RWPE2 (cell line): ENCODE measurements around the gene KASH5.
A peak's percentile ranks its signal among the peaks of the same experiment; 100 is the strongest.

Experiments
- ATAC-seq: fragments of 200-7000 bp; cut with Tn5 transposase; 3 replicates; pipeline ENCODE4 v1.9.1; 2021; ENCODE audit warnings: low read depth
- DNase-seq: peaks from one replicate; pipeline ENCODE4 v3.0.0-alpha.2; 2020; ENCODE audit warnings: low spot score
- H3K27ac ChIP-seq: fragments of 450-650 bp; 2 replicates; pipeline ENCODE4 v1.5.1; 2017; ENCODE audit warnings: mild to moderate bottlenecking; ENCODE audit not compliant: poor library complexity, severe bottlenecking
- H3K27me3 ChIP-seq: fragments of 250-450 bp; sonication (Bioruptor Pico); 2 replicates; pipeline ENCODE4 v1.5.1; 2021; ENCODE audit warnings: mild to moderate bottlenecking, moderate library complexity; ENCODE audit not compliant: insufficient read depth, poor library complexity, severe bottlenecking
- H3K36me3 ChIP-seq: fragments of 250-450 bp; sonication (Bioruptor Pico); 2 replicates; pipeline ENCODE4 v1.5.1; 2020; ENCODE audit warnings: low read depth, mild to moderate bottlenecking, moderate library complexity
- H3K4me1 ChIP-seq: fragments of 250-450 bp; sonication (Bioruptor Pico); 2 replicates; pipeline ENCODE4 v1.5.1; 2021; ENCODE audit warnings: mild to moderate bottlenecking, moderate library complexity; ENCODE audit not compliant: insufficient read depth, poor library complexity, severe bottlenecking
- H3K4me3 ChIP-seq: fragments of 250-450 bp; sonication (Bioruptor Pico); 2 replicates; pipeline ENCODE4 v1.5.1; 2021; ENCODE audit warnings: mild to moderate bottlenecking, moderate library complexity; ENCODE audit not compliant: severe bottlenecking
- H3K9me3 ChIP-seq: fragments of 250-450 bp; sonication (Bioruptor Pico); 2 replicates; pipeline ENCODE4 v1.5.1; 2021; ENCODE audit warnings: mild to moderate bottlenecking, moderate library complexity; ENCODE audit not compliant: severe bottlenecking
- TF ChIP-seq, protein P1 (sequence below): fragments of 450-650 bp; IDR thresholded peaks from one replicate; pipeline ENCODE4 v1.5.1; 2017; ENCODE audit warnings: mild to moderate bottlenecking, moderate library complexity; ENCODE audit not compliant: poor library complexity, severe bottlenecking

The KASH5 gene

DNA sequence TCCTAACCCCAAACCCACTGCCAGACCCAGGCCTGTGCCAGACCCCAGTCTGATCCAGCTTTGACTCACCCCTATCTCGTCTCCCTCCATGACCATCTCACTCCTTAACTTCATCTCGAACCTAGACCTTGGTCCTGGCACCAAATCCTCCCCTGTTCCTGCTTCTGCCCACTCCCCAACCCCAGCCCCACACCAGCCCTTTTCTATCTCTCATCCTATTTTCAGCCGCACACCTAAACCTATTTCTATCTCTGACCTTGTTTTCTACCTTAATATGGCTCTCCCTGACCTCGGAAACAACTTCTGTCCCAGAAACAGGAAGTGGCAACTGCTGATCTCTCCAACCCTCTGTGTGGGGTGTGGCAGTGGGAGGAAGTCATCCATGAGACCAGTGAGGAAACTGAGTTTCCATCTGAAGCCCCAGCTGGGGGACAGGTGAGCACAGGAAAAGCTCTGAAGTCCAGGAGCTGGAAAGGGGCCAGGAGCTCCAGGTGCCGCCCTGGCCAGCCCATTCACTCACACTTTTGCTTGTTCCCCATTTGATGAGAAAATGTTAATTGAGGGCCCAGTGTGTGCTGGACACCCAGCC, 21.5 kb downstream of the KASH5 start:
- Histone ChIP-seq H3K4me3 (no peak overlapping the region), H3K27me3 (no peaks in the 10 kb centered on the region), H3K9me3 (no peaks in the 10 kb centered on the region), H3K36me3 (no peaks in the 10 kb centered on the region), H3K4me1 (no peaks in the 10 kb centered on the region), H3K27ac (no peak overlapping the region)
- TF ChIP-seq, protein P1, sequence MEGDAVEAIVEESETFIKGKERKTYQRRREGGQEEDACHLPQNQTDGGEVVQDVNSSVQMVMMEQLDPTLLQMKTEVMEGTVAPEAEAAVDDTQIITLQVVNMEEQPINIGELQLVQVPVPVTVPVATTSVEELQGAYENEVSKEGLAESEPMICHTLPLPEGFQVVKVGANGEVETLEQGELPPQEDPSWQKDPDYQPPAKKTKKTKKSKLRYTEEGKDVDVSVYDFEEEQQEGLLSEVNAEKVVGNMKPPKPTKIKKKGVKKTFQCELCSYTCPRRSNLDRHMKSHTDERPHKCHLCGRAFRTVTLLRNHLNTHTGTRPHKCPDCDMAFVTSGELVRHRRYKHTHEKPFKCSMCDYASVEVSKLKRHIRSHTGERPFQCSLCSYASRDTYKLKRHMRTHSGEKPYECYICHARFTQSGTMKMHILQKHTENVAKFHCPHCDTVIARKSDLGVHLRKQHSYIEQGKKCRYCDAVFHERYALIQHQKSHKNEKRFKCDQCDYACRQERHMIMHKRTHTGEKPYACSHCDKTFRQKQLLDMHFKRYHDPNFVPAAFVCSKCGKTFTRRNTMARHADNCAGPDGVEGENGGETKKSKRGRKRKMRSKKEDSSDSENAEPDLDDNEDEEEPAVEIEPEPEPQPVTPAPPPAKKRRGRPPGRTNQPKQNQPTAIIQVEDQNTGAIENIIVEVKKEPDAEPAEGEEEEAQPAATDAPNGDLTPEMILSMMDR: no peak
- ATAC-seq (no peak), DNase-seq (peak; percentile 36)

DNA sequence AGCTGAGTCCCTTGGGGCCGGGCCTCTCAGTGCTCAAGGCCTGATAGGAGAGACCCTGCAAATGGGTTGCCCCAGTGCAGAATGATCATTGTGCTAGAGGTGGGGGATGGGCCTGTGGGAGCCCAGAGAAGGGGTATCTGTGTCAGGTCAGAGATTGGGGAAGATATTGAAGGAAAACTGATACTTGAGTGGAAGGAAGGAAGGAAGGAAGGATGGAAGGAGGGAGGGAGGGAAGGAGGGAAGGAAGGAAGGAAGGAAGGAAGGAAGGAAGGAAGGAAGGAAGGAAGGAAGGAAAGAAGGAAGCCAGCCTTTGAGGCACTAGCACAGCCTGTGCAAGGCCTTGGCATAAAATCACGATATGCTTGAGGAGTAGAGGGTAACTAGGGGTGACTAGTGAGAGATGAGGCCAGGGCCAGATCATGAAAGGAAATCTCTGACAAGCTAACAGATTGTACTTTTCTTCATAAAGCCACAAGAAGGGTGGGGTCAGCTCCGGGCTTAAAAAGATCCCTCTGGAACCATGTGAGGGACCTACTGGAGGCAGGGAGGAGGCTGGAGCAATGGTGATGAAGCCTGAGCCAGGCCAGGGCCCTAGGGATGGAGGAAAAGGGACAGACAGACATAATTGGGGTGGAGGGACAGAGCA, 23.8 kb downstream of the KASH5 start:
- TF ChIP-seq, protein P1: no peak
- no peak overlapping the region for H3K27ac ChIP-seq
- no peak overlapping the region for H3K4me3 ChIP-seq
- ATAC-seq (no peak), DNase-seq (no peak)
- no peaks in the 10 kb centered on the region for H3K27me3 ChIP-seq
- H3K9me3 ChIP-seq: no peaks in the 10 kb centered on the region
- H3K4me1 ChIP-seq: no peaks in the 10 kb centered on the region
- no peaks in the 10 kb centered on the region for H3K36me3 ChIP-seq

DNA sequence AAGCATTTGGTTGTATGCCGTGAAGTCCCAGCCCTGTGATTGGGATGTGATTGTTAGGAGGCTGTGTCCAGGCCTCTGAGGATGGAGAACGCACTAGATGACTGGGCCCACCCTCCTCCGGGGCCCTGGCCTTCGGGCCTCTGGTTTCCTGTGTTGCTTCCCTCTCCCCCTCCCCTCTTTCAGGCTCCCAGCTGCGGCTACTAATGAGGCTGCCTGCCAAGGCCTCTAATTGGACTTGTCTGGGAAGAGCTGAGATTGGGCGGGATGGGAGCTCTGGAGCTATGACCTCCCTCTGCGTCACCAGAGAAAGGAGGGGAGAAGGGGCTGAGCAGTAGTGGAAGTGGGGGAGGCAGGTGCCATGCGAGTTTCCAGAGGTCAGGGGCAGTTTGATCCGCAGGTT, 25.3 kb downstream of the KASH5 start:
- DNase-seq: no peak
- Histone ChIP-seq H3K36me3 (no peaks in the 10 kb centered on the region), H3K4me1 (no peaks in the 10 kb centered on the region), H3K27ac (no peak overlapping the region), H3K9me3 (no peaks in the 10 kb centered on the region), H3K4me3 (no peak overlapping the region), H3K27me3 (peaks cover 5% of the 10 kb centered on the region)
- TF ChIP-seq, protein P1: no peak
- no peak for ATAC-seq

DNA sequence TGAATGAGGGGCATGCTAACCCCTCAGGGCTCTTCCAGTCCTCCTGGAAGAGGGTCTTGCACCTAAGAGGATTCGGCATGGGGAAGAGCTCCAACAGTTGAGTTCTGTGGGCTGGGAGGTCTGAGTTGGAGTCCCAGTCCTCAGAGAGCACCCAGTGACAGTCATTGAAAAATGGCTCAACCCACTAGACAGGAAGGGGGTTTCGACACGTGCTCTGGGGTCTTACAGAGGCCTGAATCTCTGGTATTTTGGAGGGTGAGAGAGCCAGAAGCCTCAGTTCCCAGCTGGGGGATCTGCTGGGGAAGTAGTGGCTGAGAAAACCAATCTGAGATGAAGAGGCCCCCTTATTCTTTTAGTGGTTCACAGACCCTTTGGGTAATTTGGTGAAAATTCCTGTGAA, 26.2 kb downstream of the KASH5 start:
- Histone ChIP-seq H3K4me3 (no peak overlapping the region), H3K4me1 (no peaks in the 10 kb centered on the region)

More for the DNA sequence above, 26.2 kb downstream of the KASH5 start:
- H3K36me3 ChIP-seq: no peaks in the 10 kb centered on the region
- DNase-seq (no peak), ATAC-seq (no peak)
- TF ChIP-seq, protein P1: no peak
- H3K9me3 ChIP-seq: no peaks in the 10 kb centered on the region
- H3K27me3 ChIP-seq: peaks cover 14% of the 10 kb centered on the region
- no peak overlapping the region for H3K27ac ChIP-seq
